Mammary epithelial cell (primary cell): ENCODE data around the gene GPX4.

Source experiments
- CTCF ChIP-seq, 2 donors: IDR thresholded peaks in 1 of 2; conservative IDR thresholded peaks in 1 of 2; 2 replicates each; pipeline ENCODE4 v1.5.1; 2011 to 2012; ENCODE audit warnings: inconsistent platforms in 2 of 2, low read length in 2 of 2, mild to moderate bottlenecking in 2 of 2, control low read depth in 1 of 2, low read depth in 1 of 2; ENCODE audit not compliant: insufficient read depth in 1 of 2; ENCODE audit errors: extremely low read depth in 1 of 2
- EZH2 ChIP-seq: IDR thresholded peaks from 2 replicates; pipeline ENCODE4 v1.6.1; 2012; ENCODE audit warnings: low read length, inconsistent platforms, borderline replicate concordance

GRCh38 chr19:1139126-1139525 lies 35.3 kb downstream of the GPX4 start:
- TF ChIP-seq CTCF (conservative IDR thresholded peaks at IDR 0.05 in 1 of 2, IDR thresholded peaks at IDR 0.05 in 1 of 2; ENCODE audit: extremely low read depth in 1 of 2, insufficient read depth in 1 of 2, low read depth in 1 of 2, low read length in 2 of 2), result no peak
- TF ChIP-seq EZH2, result no peak
